PC-9 (cell line): ENCODE measurements around the gene S100A8.

Experiments used
- EZH2 ChIP-seq: fragments of 200-600 bp; sonication (generic); IDR thresholded peaks from 2 replicates; pipeline ENCODE4 v1.8.0; 2017; ENCODE audit warnings: antibody characterized with exemption, low read depth
- TF ChIP-seq, protein P1 (sequence below): fragments of 200-600 bp; sonication (generic); conservative IDR thresholded peaks from 2 replicates; pipeline ENCODE4 v1.6.1; 2017; ENCODE audit warnings: mixed run types, antibody characterized with exemption, mild to moderate bottlenecking, moderate library complexity

DNA sequence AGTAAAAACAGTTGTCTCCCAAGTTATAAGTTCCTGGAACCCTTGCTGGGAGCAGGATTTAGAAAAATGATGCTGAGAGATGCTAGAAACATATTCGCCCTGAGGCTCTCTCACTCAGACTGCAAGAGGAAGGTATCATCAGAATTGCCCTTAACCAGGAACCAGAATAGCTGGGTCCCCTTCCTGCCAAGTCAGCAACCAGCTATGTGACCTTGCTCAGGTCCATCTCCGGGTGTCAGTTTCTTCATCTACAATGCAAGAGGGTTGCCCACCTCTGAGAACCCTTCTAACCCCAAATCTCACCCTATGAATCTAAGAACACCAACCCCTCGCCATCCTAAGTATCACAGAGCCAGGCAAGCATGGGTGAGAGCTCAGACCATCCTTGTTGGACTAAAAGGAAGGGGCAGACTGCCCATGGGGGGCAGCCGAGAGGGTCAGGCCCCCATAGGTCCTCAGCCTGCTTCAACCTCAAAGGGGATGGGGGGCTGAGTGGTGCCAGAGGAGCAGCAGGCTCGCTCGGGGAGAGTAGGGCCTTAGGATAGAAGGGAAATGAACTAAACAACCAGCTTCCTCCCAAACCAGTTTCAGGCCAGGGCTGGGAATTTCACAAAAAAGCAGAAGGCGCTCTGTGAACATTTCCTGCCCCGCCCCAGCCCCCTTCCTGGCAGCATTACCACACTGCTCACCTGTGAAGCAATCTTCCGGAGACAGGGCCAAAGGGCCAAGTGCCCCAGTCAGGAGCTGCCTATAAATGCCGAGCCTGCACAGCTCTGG lies 33.6 kb downstream of the S100A8 start:
- no peak for TF ChIP-seq EZH2
- TF ChIP-seq, protein P1, sequence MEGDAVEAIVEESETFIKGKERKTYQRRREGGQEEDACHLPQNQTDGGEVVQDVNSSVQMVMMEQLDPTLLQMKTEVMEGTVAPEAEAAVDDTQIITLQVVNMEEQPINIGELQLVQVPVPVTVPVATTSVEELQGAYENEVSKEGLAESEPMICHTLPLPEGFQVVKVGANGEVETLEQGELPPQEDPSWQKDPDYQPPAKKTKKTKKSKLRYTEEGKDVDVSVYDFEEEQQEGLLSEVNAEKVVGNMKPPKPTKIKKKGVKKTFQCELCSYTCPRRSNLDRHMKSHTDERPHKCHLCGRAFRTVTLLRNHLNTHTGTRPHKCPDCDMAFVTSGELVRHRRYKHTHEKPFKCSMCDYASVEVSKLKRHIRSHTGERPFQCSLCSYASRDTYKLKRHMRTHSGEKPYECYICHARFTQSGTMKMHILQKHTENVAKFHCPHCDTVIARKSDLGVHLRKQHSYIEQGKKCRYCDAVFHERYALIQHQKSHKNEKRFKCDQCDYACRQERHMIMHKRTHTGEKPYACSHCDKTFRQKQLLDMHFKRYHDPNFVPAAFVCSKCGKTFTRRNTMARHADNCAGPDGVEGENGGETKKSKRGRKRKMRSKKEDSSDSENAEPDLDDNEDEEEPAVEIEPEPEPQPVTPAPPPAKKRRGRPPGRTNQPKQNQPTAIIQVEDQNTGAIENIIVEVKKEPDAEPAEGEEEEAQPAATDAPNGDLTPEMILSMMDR: 0 out of 2 replicates have a peak, but pooled peaks have one; percentile 3
